IMR-90 (cell line): Measurements from ENCODE around the gene KDM4B. TPM values are rescaled to one million over a fixed set of nuclear protein-coding genes. Genes with fewer than 3 reads are reported as not detected.

Experiments
- ATAC-seq: fragments of 200-7000 bp; cut with Tn5 transposase; 2 replicates; pipeline ENCODE4 v1.9.1; 2020; ENCODE audit warnings: low read depth, mild to moderate bottlenecking, moderate library complexity
- BruUV-seq: library from RNA; stranded (reverse); fragments of 400-500 nt; replicated peaks from 2 replicates; lab custom pipeline; 2021; lab: Mats Ljungman, UMichigan
- CTCF ChIA-PET: fragments of 300-600 bp; formaldehyde crosslinking; extraction: SDS; loops from one replicate; lab custom pipeline; 2021; ENCODE audit warnings: antibody characterized with exemption; lab: Yijun Ruan, JAX
- POLR2A ChIA-PET: fragments of 300-600 bp; sonication (Branson Sonifier 250); formaldehyde crosslinking; loops from one replicate; lab custom pipeline; 2022; ENCODE audit warnings: antibody characterized with exemption; ENCODE audit not compliant: unreplicated experiment; lab: Charles Lee
- DNase-seq: peaks from one replicate; pipeline ENCODE4 v3.0.0; 2013
- H2AFZ ChIP-seq: replicated peaks from 2 replicates; pipeline ENCODE3; 2013; ENCODE audit warnings: low read length, mild to moderate bottlenecking; ENCODE audit not compliant: poor library complexity
- H2AK5ac ChIP-seq: 2 replicates; pipeline ENCODE4 v1.6.1; 2013; ENCODE audit warnings: low read depth, low read length, inconsistent platforms
- H2AK9ac ChIP-seq: replicated peaks from 2 replicates; pipeline ENCODE3; 2013; ENCODE audit warnings: mild to moderate bottlenecking, low read depth, low read length, moderate library complexity; ENCODE audit not compliant: poor library complexity
- H2BK120ac ChIP-seq: 2 replicates; pipeline ENCODE4 v1.6.1; 2013; ENCODE audit warnings: low read depth, low read length, inconsistent platforms
- H2BK15ac ChIP-seq: 3 replicates; pipeline ENCODE4 v1.6.1; 2013; ENCODE audit warnings: low read depth, low read length, inconsistent platforms
- H2BK20ac ChIP-seq: 2 replicates; pipeline ENCODE4 v1.6.1; 2013; ENCODE audit warnings: low read depth, mild to moderate bottlenecking, inconsistent platforms, low read length, moderate library complexity
- H2BK5ac ChIP-seq: 2 replicates; pipeline ENCODE4 v1.6.1; 2013; ENCODE audit warnings: mild to moderate bottlenecking, low read depth, low read length, inconsistent platforms; ENCODE audit not compliant: poor library complexity, severe bottlenecking
- H3K14ac ChIP-seq: replicated peaks from 2 replicates; pipeline ENCODE4 v1.6.1; 2013; ENCODE audit warnings: low read depth, low read length, inconsistent platforms
- H3K18ac ChIP-seq: 2 replicates; pipeline ENCODE4 v1.6.1; 2013; ENCODE audit warnings: low read depth, low read length, control low read depth
- H3K23ac ChIP-seq: 2 replicates; pipeline ENCODE4 v1.6.1; 2013; ENCODE audit warnings: low read depth, low read length, inconsistent platforms
- H3K27ac ChIP-seq: 2 replicates; pipeline ENCODE4 v1.5.1; 2013; ENCODE audit warnings: mild to moderate bottlenecking, control low read depth, low read length; ENCODE audit not compliant: insufficient read depth
- H3K27me3 ChIP-seq: 2 replicates; pipeline ENCODE4 v1.6.1; 2013; ENCODE audit warnings: low read length; ENCODE audit not compliant: control insufficient read depth, insufficient read depth
- H3K36me3 ChIP-seq: 2 replicates; pipeline ENCODE4 v1.6.1; 2013; ENCODE audit warnings: low read length, mixed read lengths; ENCODE audit not compliant: control insufficient read depth, insufficient read depth
- H3K4ac ChIP-seq: 2 replicates; pipeline ENCODE4 v1.6.1; 2013; ENCODE audit warnings: low read depth, low read length, inconsistent platforms
- H3K4me1 ChIP-seq: 2 replicates; pipeline ENCODE4 v1.6.1; 2013; ENCODE audit warnings: low read length, mixed read lengths; ENCODE audit not compliant: control insufficient read depth, insufficient read depth
- H3K4me2 ChIP-seq: 2 replicates; pipeline ENCODE4 v1.6.1; 2013; ENCODE audit warnings: low read depth, mild to moderate bottlenecking, control low read depth, low read length, moderate library complexity
- H3K4me3 ChIP-seq: 2 replicates; pipeline ENCODE4 v1.5.1; 2013; ENCODE audit warnings: low read depth, mild to moderate bottlenecking, control low read depth, low read length, moderate library complexity; ENCODE audit not compliant: insufficient read depth
- H3K56ac ChIP-seq: 2 replicates; pipeline ENCODE4 v1.6.1; 2013; ENCODE audit warnings: low read length, inconsistent platforms; ENCODE audit not compliant: insufficient read depth; ENCODE audit errors: extremely low read depth
- H3K79me1 ChIP-seq, 2 experiments: 2 replicates each; pipeline ENCODE4 v1.6.1; 2013; ENCODE audit warnings: low read length in 2 of 2, inconsistent platforms in 1 of 2, low read depth in 1 of 2
- H3K9ac ChIP-seq: 2 replicates; pipeline ENCODE4 v1.6.1; 2013; ENCODE audit warnings: low read depth, low read length, control low read depth
- H3K9me1 ChIP-seq: 2 replicates; pipeline ENCODE4 v1.6.1; 2013; ENCODE audit warnings: low read length, inconsistent platforms; ENCODE audit not compliant: insufficient read depth
- H3K9me3 ChIP-seq: 2 replicates; pipeline ENCODE4 v1.6.1; 2013; ENCODE audit warnings: low read length; ENCODE audit not compliant: control insufficient read depth, insufficient read depth
- H4K20me1 ChIP-seq: 2 replicates; pipeline ENCODE4 v1.6.1; 2013; ENCODE audit warnings: low read length, inconsistent platforms; ENCODE audit not compliant: insufficient read depth
- H4K5ac ChIP-seq: 2 replicates; pipeline ENCODE4 v1.6.1; 2013; ENCODE audit warnings: mild to moderate bottlenecking, low read depth, low read length, control low read depth
- H4K8ac ChIP-seq, 2 experiments: 2 replicates each; pipeline ENCODE4 v1.6.1; 2013; ENCODE audit warnings: low read depth in 2 of 2, low read length in 2 of 2, control low read depth in 1 of 2, inconsistent platforms in 1 of 2
- H4K91ac ChIP-seq: 2 replicates; pipeline ENCODE4 v1.6.1; 2013; ENCODE audit warnings: low read depth, low read length, inconsistent platforms; ENCODE audit not compliant: insufficient read depth
- CHD1 ChIP-seq: IDR thresholded peaks from 2 replicates; pipeline ENCODE4 v1.6.1; 2012; ENCODE audit warnings: low read depth, low read length, improper control_type of control experiment
- POLR2A ChIP-seq: IDR thresholded peaks from 2 replicates; pipeline ENCODE4 v1.6.1; 2012; ENCODE audit warnings: mild to moderate bottlenecking, low read depth, low read length
- WGBS, 2 experiments: methylation state at CpG; one replicate each; pipeline versions ENCODE4 v1.1.5 to v1.1.7; 2013; ENCODE audit warnings: missing lambda C conversion rate in 2 of 2; ENCODE audit not compliant: insufficient read length in 1 of 2; ENCODE audit errors: extremely low coverage in 2 of 2; 5-methylcytosine and 5-hydroxymethylcytosine counted together
- dilution Hi-C: fragments of 300-500 bp; cut with HindIII; formaldehyde crosslinking; loops from one replicate; pipeline ENCODE4 v1.14.3; 2018; ENCODE audit warnings: low sequenced_read_pairs; ENCODE audit not compliant: unreplicated experiment
- in situ Hi-C: fragments of 300-500 bp; cut with MboI; formaldehyde crosslinking; loops from 3 replicates; pipeline ENCODE4 v1.14.3; 2019; ENCODE audit warnings: low sequenced_read_pairs, inconsistent platforms, mixed read lengths
- intact Hi-C: fragments of 100-400 bp; cut with micrococcal nuclease; formaldehyde crosslinking; loops from 2 replicates; pipeline ENCODE4 v1.10.0; 2022
- polyA plus RNA-seq, 3 experiments: library from polyadenylated mRNA; depleted of rRNA; stranded (reverse); fragments of >200 nt; gene quantifications; 2 replicates each; pipeline ENCODE4 v1.2.3, GENCODE V29; 2012; ENCODE audit warnings: low replicate concordance in 1 of 3
- total RNA-seq: library from RNA; depleted of rRNA; stranded (reverse); fragments of >200 nt; gene quantifications from 2 replicates; pipeline ENCODE4 v1.2.3, GENCODE V29; 2012
- TF ChIP-seq, protein P1 (sequence below): fragments of 150-350 bp; IDR thresholded peaks from 2 replicates; pipeline ENCODE4 v1.6.1; 2017; ENCODE audit warnings: mild to moderate bottlenecking, antibody characterized with exemption, low read length, low read depth

The KDM4B gene
- total and polyA plus RNA-seq, 2 of the 4 experiments (the other 2 are of a cell fraction) = 5.0 to 17.9 TPM

- Histone ChIP-seq H4K91ac (no peak overlapping the region), H3K4me3 (peak overlapping the region; percentile 73), H4K5ac (no peak overlapping the region), H3K56ac (no peak overlapping the region), H3K4me2 (peak overlapping the region; percentile 97), H2AK9ac (peak overlapping the region; percentile 99), H2BK5ac (peak overlapping the region; percentile 28), H2AFZ (peak overlapping the region; percentile 74), H3K9me1 (peaks cover 14% of the 10 kb centered on the region), H2BK20ac (no peak overlapping the region), H3K27ac (peak overlapping the region; percentile 3), H3K23ac (0 out of 2 replicates have a peak overlapping the region, but pooled peaks have one; percentile 86), H3K14ac (0 out of 2 replicates have a peak overlapping the region, but pooled peaks have one; percentile 35), H3K18ac (no peak overlapping the region), H3K9ac (peak overlapping the region; percentile 68), H2BK15ac (no peak overlapping the region), H3K36me3 (no peaks in the 10 kb centered on the region), H4K20me1 (peaks cover 41% of the 10 kb centered on the region), H3K79me1 (peaks cover 5 to 51% of the 10 kb centered on the region in 2 experiments; a peak in 3 of 4 replicates), H3K4me1 (peaks cover 20% of the 10 kb centered on the region), H3K4ac (no peak overlapping the region), H3K9me3 (no peaks in the 10 kb centered on the region), H2AK5ac (peak overlapping the region; percentile 55), H4K8ac (no peak overlapping the region), H2BK120ac (no peak overlapping the region), H3K27me3 (no peaks in the 10 kb centered on the region)
- ATAC-seq (peak; percentile 1), DNase-seq (no peak)
- POLR2A ChIA-PET = interaction anchor here (0.6 kb wide), 1 partner anchor 56 kb away, joined by 3 read pairs; no protein-coding TSS in a partner anchor
- BruUV-seq = no TSS peak
- TF ChIP-seq CHD1 (0 out of 2 replicates have a peak, but pooled peaks have one; percentile 2), POLR2A (no peak)
- TF ChIP-seq, protein P1, sequence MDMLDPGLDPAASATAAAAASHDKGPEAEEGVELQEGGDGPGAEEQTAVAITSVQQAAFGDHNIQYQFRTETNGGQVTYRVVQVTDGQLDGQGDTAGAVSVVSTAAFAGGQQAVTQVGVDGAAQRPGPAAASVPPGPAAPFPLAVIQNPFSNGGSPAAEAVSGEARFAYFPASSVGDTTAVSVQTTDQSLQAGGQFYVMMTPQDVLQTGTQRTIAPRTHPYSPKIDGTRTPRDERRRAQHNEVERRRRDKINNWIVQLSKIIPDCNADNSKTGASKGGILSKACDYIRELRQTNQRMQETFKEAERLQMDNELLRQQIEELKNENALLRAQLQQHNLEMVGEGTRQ = no peak
- dilution Hi-C loops (no loop called here), in situ Hi-C loops (no loop called here), intact Hi-C loops (loop anchor here (2.0 kb wide), 2 partner anchors 59 to 103 kb away; partner anchors contain the start of gene PLIN3)
- CTCF ChIA-PET = interaction anchor here (1.0 kb wide), 1 partner anchor 69 kb away, joined by 3 read pairs; no protein-coding TSS in a partner anchor
- WGBS, 2 experiments = 0% methylated on average over 1 of the region's 54 CpGs; no CpG with 5 or more reads in 1 of the 2 experiments
These were observed 419 bp downstream of the KDM4B start for GRCh38 chr19:4969292-4969771.
